Neutrophil (primary cell): Measurements from ENCODE around the gene SPRYD3.
"Not testable (repeated sequence)": the region's sequence is repeated elsewhere in the genome, so short reads cannot be mapped to it uniquely, and the experiment has no call there.

Experiments used
- H3K27ac ChIP-seq: fragments of 200-600 bp; sonication (generic); 2 replicates; pipeline ENCODE4 v1.5.1; 2016; ENCODE audit warnings: mild to moderate bottlenecking, moderate library complexity
- H3K27me3 ChIP-seq: fragments of 200-600 bp; sonication (generic); 2 replicates; pipeline ENCODE4 v1.6.0; 2016; ENCODE audit warnings: mild to moderate bottlenecking
- H3K36me3 ChIP-seq: fragments of 200-600 bp; sonication (generic); 2 replicates; pipeline ENCODE4 v1.5.1; 2017
- H3K4me1 ChIP-seq, 2 experiments: fragments of 200-600 bp in 1 of 2; sonication (generic) in 1 of 2; 1 replicate in 1 of 2; 2 replicates in 1 of 2; pipeline versions ENCODE4 v1.5.1 to v1.6.1; 2013 to 2016; ENCODE audit warnings: low read depth in 1 of 2, low read length in 1 of 2, mild to moderate bottlenecking in 1 of 2, moderate library complexity in 1 of 2; ENCODE audit not compliant: control insufficient read depth in 1 of 2, insufficient read depth in 1 of 2
- H3K4me3 ChIP-seq, 2 experiments: fragments of 200-600 bp in 1 of 2; sonication (generic) in 1 of 2; 1 replicate in 1 of 2; 2 replicates in 1 of 2; pipeline ENCODE4 v1.5.1; 2013 to 2016; ENCODE audit warnings: low read depth in 1 of 2, low read length in 1 of 2, mild to moderate bottlenecking in 1 of 2, moderate library complexity in 1 of 2
- H3K9me3 ChIP-seq: fragments of 200-600 bp; sonication (generic); 2 replicates; pipeline ENCODE4 v1.5.1; 2016
- TF ChIP-seq, protein P1 (sequence below): fragments of 200-600 bp; sonication (generic); IDR thresholded peaks from 2 replicates; pipeline ENCODE4 v1.5.1; 2016; ENCODE audit warnings: antibody characterized with exemption

The SPRYD3 gene

DNA sequence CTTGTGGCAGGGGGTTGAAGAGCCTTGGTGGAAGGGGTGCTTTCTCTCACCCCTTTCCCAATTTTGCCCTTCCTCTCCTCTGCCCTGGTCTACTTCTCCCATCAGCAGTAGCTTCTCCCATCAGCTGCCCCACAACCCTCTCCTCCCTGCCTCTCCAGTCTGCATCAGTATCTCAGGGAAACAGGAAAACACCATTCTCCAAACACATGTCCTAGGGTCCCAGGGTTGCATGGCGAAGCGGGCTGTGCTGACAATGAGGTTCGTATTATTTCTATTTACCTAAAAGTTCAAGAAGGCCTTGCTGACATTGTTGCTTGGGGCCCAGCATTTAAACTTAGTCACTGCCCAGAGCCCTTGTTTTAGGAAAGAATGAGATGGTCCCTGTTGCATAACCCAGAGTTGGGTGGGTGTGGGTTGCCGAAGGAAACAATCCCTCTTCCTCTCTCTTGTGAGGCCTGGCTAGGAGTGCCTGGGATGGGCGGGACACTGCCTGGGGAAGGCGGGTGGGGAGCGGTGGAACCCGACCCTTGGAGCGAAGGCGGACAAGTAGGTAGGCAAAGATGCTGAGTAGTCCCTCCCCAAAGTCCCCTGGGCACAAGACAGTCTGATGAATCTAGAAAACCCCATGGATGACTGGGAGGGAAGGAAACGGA lies 17.0 kb upstream of the SPRYD3 start:
- no peaks in the 10 kb centered on the region for H3K36me3 ChIP-seq
- H3K27ac ChIP-seq, result no peak overlapping the region
- H3K4me1 ChIP-seq, result peaks cover 24 to 30% of the 10 kb centered on the region in 2 experiments
- H3K27me3 ChIP-seq, result peaks cover 42% of the 10 kb centered on the region
- TF ChIP-seq, protein P1, sequence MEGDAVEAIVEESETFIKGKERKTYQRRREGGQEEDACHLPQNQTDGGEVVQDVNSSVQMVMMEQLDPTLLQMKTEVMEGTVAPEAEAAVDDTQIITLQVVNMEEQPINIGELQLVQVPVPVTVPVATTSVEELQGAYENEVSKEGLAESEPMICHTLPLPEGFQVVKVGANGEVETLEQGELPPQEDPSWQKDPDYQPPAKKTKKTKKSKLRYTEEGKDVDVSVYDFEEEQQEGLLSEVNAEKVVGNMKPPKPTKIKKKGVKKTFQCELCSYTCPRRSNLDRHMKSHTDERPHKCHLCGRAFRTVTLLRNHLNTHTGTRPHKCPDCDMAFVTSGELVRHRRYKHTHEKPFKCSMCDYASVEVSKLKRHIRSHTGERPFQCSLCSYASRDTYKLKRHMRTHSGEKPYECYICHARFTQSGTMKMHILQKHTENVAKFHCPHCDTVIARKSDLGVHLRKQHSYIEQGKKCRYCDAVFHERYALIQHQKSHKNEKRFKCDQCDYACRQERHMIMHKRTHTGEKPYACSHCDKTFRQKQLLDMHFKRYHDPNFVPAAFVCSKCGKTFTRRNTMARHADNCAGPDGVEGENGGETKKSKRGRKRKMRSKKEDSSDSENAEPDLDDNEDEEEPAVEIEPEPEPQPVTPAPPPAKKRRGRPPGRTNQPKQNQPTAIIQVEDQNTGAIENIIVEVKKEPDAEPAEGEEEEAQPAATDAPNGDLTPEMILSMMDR, result no peak
- H3K4me3 ChIP-seq, result no peak overlapping the region
- H3K9me3 ChIP-seq, result no peaks in the 10 kb centered on the region

DNA sequence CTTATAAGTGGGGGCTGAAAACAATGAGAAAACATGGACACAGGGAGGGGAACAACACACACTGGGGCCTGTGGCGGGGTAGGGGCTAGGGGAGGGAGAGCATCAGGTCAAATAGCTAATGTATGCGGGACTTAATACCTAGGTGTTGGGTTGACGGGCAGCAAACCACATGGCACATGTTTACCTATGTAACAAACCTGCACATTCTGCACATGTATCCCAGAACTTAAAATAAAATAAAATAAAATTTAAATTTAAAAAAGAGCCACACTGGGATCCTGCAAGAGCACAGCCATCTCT lies 16.4 kb upstream of the SPRYD3 start:
- H3K9me3 ChIP-seq, H3K27ac ChIP-seq, H3K36me3 ChIP-seq, H3K4me3 ChIP-seq: not testable (repeated sequence)
- H3K27me3 ChIP-seq, result peaks cover 42% of the 10 kb centered on the region
- peaks cover 24 to 30% of the 10 kb centered on the region in 2 experiments for H3K4me1 ChIP-seq

DNA sequence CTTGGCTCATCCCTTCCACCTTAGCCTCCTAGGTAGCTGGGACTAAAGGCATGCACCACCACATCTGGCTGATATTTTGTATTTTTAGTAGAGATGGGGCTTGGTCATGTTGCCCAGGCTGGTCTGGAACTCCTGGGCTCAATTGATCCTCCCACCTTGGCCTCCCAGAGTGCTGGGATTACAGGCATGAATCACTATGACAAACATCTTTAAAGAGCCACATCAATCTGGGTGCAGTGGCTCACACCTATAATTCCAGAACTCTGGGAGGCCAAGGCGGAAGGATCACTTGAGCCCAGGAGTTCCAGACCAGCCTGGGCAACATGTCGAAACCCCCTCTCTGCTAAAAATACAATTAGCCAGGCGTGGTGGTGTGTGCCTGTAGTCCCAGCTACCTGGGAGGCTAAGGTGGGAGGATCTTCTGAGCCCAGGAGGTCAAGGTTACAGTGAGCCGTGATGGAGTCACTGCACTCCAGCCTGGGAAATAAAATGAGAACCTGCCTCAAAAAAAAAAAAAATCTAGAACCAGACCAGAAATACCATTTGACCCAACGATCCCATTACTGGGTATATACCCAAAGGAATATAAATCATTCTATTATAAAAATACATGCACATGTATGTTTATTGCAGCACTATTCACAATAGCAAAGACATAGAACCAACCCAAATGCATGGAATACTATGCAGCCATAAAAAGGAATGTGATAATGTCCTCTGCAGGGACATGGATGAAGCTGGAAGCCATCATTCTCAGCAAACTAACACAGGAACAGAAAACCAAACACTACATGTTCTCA lies 15.8 kb upstream of the SPRYD3 start:
- peaks cover 42% of the 10 kb centered on the region for H3K27me3 ChIP-seq
- not testable (repeated sequence) for H3K27ac ChIP-seq, H3K36me3 ChIP-seq, H3K4me3 ChIP-seq, H3K9me3 ChIP-seq
- H3K4me1 ChIP-seq, result peaks cover 24 to 30% of the 10 kb centered on the region in 2 experiments

DNA sequence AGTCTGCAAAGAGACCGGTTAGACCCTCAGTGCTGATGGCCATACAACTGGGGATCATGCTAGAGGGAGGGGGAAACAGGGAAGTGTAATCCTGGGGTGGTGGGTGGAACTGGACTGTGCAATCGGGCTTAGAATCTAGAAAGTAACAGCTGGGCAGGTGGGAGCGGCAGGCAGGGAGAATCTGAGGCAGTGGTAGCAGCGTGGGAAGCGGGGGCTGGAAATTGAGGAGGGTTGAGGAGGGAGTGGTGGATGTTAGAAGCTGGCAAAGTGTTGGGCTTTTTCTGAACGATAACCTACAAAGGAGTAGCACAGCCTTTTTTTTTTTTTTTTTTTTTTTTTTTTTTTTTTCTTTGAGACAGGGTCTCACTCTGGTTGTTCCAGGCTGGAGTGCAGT lies 15.2 kb upstream of the SPRYD3 start:
- peaks cover 41% of the 10 kb centered on the region for H3K27me3 ChIP-seq
- peaks cover 24 to 30% of the 10 kb centered on the region in 2 experiments for H3K4me1 ChIP-seq
- H3K27ac ChIP-seq, result peak overlapping the region; percentile 71
- no peaks in the 10 kb centered on the region for H3K9me3 ChIP-seq
- no peaks in the 10 kb centered on the region for H3K36me3 ChIP-seq
- H3K4me3 ChIP-seq, result no peak overlapping the region
- TF ChIP-seq, protein P1, result no peak

DNA sequence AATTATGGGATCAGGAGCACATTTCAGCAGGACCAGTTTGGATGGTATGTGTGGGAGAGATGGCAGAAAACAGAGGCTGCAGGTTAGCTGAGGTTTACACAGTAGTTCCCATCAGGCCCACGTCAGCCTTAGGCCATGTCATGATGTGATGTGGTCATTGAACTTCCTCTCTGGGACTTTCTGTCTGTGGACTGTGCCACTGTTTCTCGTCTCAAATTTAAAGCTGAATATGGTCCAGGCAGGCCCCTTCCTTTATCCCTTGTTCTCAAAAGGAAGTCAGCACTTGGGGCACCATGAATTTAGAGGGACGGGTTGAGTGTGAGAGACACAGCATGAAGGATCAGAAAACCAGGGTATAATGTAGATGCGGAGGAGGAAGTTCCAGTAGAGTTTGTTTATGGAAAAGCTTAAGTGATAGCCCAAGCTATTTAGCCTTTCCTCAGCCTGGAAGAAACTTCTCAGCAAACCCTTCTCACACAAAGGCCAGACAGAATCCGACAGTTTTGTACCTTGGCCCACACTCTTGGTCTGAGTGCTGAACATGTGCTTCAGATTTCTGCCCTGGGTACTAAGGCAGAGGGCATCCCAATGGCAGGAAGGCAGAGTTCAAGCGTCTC lies 14.7 kb upstream of the SPRYD3 start:
- H3K4me3 ChIP-seq, result no peak overlapping the region
- TF ChIP-seq, protein P1, result no peak
- H3K4me1 ChIP-seq, result peaks cover 24 to 27% of the 10 kb centered on the region in 2 experiments
- peaks cover 36% of the 10 kb centered on the region for H3K27me3 ChIP-seq
- H3K9me3 ChIP-seq, result no peaks in the 10 kb centered on the region
- H3K36me3 ChIP-seq, result no peaks in the 10 kb centered on the region
- peak overlapping the region; percentile 71 for H3K27ac ChIP-seq

DNA sequence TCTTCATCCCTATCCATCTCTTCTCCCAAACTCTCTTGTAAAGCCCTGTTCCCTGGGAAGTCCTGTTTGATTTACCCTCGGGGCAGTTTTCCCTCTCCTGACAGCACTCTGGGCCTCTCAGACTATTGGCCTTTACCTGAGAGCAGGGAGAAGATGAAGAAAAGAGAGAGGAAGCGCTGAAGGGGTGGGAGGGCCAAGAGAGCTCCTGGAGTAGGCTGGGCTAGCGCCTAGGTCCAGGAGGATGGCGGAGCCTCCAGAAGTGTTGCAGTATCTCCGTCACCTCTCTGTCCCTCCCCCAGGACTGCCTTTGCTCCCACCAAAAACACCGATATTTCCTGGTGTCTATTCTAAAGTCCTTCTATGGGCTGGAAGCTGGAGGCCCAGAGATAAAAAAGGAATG lies 12.6 kb upstream of the SPRYD3 start:
- Histone ChIP-seq H3K4me1 (peaks cover 8 to 13% of the 10 kb centered on the region in 2 experiments), H3K27me3 (peaks cover 19% of the 10 kb centered on the region), H3K4me3 (no peak overlapping the region), H3K36me3 (no peaks in the 10 kb centered on the region), H3K27ac (no peak overlapping the region), H3K9me3 (no peaks in the 10 kb centered on the region)
- TF ChIP-seq, protein P1, result no peak
